GM18868 (cell line): ENCODE measurements around the gene DNLZ.
"Not testable (repeated sequence)": the region's sequence is repeated elsewhere in the genome, so short reads cannot be mapped to it uniquely, and the experiment has no call there.

Experiments used
- ATAC-seq: cut with Tn5 transposase; IDR thresholded peaks from one replicate; pipeline ENCODE4 v1.9.1; 2021; ENCODE audit warnings: mild to moderate bottlenecking, moderate library complexity; ENCODE audit not compliant: unreplicated experiment

Gene DNLZ

DNA sequence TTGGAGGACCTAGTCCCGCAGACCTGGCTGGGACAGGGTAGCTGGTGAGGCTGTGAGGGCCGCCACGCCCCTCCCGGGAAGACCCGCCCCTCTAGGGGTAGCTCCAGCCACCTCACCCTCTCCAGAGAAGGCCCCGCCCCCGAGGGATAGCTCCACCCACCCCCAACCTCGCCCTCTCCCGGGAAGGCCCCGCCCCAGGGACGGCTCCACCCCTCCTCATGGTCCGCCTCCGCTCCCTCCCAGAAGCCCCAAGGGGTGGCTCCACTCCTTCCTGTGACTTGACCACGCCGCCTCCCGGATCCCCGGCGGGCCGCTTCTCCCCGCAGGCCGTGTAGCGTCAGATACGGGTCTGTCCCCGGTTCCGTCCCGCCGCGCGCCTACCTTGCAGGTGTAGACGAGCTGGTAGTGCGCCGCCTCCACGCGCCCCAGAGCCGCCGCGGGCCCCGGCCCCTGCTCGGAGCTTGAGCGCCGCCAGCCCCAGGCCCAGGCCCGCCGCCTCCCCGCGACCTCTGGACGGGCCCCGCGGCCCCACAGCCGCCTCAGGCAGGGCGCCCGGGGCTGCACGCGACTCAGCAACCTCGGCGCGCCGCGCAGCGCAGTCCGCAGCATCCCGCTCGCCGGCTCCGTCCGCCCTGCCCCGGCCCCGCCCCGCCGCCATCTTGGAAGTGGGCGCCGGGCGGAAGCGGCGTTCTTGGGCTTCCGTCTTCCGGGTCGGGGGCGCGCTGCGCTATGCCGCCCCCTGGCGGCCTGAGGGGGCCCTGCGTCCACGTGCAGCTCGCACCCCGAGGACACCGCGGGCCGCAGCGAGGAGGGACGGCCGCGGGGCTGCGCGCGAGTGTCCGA is at the start of gene DNLZ:
Gene DNLZ, minus strand, starts transcription at position 639 of the 843 bp plus-strand sequence. Its CDS starts 30 bp downstream, at position 609.
- peak; percentile 79 for ATAC-seq

GRCh38 chr9:136412962-136413361 is 49.4 kb upstream of the DNLZ start:
- no peak for ATAC-seq

GRCh38 chr9:136411378-136411777 is 47.8 kb upstream of the DNLZ start:
- no peak for ATAC-seq

GRCh38 chr9:136410500-136411287 is 47.1 kb upstream of the DNLZ start, which contains the start of the genes ENTR1 and PMPCA:
TSS of gene ENTR1 (minus strand) at chr9:136410614. CDS start at chr9:136410397, 217 bp downstream.
TSS of gene PMPCA (plus strand) at chr9:136410658. CDS start at chr9:136410669, 11 bp downstream.
- ATAC-seq, result peak; percentile 81

GRCh38 chr9:136409557-136410455 is 46.3 kb upstream of the DNLZ start:
- ATAC-seq, result peak; percentile 12

GRCh38 chr9:136407911-136408310 is 44.4 kb upstream of the DNLZ start:
- ATAC-seq, result no peak

DNA sequence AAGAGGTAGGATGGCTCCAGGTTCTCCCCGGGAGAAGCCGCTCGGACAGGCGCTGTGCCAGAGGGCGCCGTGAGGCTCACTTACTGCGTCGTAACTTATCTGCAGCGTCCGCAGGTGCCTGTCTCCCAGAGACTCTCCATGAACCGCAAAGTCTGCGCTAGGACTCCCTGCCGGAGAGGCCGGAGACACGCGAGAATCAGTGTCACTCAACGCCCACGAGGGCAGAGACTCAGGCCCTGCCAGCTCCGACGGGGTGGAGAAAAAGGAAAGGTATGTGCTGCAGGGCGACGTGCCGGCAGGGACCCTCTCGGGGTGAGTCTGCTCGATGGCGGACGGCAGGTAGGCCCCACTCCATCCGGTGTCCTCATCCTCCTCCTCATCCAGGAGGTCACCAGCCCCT is 43.5 kb upstream of the DNLZ start:
- ATAC-seq, result not testable (repeated sequence)

DNA sequence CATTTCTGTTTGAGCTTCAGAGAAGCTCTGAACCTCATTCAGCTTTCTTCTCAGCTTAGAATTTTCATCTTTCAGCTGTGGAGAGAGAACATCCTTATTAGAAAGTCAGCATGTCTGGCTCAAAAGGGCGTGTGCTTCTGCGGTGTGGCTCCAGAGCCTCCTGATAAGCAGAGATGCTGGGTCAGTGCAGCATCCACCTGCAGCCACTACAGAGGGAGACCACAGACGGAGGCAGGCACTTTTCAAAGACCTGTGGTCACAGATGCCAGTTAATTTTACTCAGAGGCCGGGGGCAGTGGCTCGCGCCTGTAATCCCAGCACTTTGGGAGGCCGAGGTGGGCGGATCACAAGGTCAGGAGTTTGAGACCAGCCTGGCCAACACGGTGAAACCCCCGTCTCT is 42.4 kb upstream of the DNLZ start:
- ATAC-seq, result not testable (repeated sequence)

GRCh38 chr9:136405481-136405880 is 41.9 kb upstream of the DNLZ start:
- no peak for ATAC-seq

DNA sequence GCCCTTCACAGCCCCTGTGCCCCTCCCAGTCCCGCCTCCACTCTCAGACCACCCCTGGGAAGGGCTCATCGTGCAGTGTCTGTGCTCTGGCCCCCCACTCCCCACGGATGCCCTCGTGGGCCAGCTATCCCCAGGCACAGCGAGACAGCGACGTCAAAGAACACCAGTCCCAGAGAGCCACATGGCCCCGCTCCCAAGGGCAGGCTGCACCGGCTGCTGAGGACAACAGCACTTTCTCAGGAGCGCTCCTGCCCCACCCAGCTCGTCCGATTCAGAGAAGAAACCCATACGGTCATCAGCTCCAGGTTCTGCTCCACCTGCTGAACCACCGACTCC is 41.2 kb upstream of the DNLZ start:
- ATAC-seq, result no peak

GRCh38 chr9:136403915-136404800 is 40.6 kb upstream of the DNLZ start:
- ATAC-seq, result no peak

- peak; percentile 36 for ATAC-seq
These were observed 40.0 kb upstream of the DNLZ start for GRCh38 chr9:136403538-136403914.

GRCh38 chr9:136402067-136402466 is 38.5 kb upstream of the DNLZ start:
- no peak for ATAC-seq

DNA sequence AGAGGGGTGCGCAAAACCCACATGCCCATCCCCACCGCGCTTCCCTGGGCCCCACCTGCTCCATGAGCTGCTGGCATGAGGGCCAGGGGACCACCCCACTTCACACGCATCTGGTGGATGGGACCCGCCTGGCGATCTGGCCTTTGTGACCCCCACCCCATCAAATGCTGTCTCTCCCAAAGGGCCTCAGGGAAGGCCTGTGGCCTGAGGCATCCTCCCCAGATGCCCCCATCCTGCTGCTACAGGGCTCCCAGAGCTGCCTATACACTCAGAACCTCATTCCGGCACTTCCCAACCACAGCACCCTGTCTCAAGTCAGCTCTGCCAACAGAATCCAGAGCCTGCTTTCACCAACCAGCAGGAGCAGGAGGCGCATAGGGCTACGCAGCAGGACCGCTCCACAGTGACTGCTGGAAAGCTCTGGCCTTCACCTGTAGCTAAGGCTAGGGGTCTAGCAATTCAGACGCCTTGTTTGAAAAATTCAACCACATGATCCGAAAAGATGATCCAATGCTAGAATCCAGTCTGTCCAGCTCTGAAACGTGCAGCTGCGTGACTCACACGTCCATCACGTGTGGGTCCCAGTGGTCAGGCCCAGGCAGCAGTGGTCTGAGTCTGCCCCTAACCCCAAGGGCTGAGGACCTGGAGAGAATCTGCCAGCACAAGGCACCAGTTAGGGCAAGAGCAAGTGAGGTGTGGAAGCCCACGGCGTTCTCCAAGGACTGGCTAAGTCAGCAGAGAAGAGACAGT is 37.8 kb upstream of the DNLZ start:
- ATAC-seq, result no peak

GRCh38 chr9:136400038-136400834 is 36.7 kb upstream of the DNLZ start, which contains the start of gene SNAPC4:
TSS of gene SNAPC4 (minus strand) at chr9:136400170. CDS start at chr9:136398428, 1,742 bp downstream.
- ATAC-seq, result peak; percentile 73

GRCh38 chr9:136399176-136400037 is 35.9 kb upstream of the DNLZ start:
- ATAC-seq, result no peak

GRCh38 chr9:136398286-136398685 is 34.7 kb upstream of the DNLZ start:
- no peak for ATAC-seq
